SU-DHL-6 (cell line): Measurements from ENCODE around the gene TTC3.

Experiments
- H2AFZ ChIP-seq: fragments of 200-600 bp; sonication (generic); 2 replicates; pipeline ENCODE4 v1.6.1; 2014; ENCODE audit warnings: low read depth, mild to moderate bottlenecking, moderate library complexity, mixed read lengths, antibody characterized with exemption, low read length; ENCODE audit not compliant: severe bottlenecking
- H3F3A ChIP-seq: fragments of 200-600 bp; shearing (Covaris generic); 2 replicates; pipeline ENCODE4 v1.6.0; 2016; ENCODE audit warnings: antibody characterized with exemption, mild to moderate bottlenecking; ENCODE audit not compliant: insufficient read depth
- H3K27ac ChIP-seq: fragments of 200-600 bp; sonication (generic); 2 replicates; pipeline ENCODE4 v1.5.1; 2016; ENCODE audit warnings: low read depth, mild to moderate bottlenecking, low read length, moderate library complexity, mixed read lengths
- H3K27me3 ChIP-seq: fragments of 200-600 bp; sonication (generic), shearing (Covaris generic); 2 replicates; pipeline ENCODE4 v1.6.0; 2014; ENCODE audit warnings: mild to moderate bottlenecking, low read length
- H3K36me3 ChIP-seq: fragments of 200-600 bp; sonication (generic); 2 replicates; pipeline ENCODE4 v1.6.1; 2014; ENCODE audit warnings: mild to moderate bottlenecking, low read length, mixed read lengths
- H3K4me2 ChIP-seq: fragments of 300-600, 200-600 bp; shearing (Covaris generic), sonication (generic); 2 replicates; pipeline ENCODE4 v1.6.0; 2014; ENCODE audit warnings: low read length, low read depth, mild to moderate bottlenecking; ENCODE audit not compliant: poor library complexity, severe bottlenecking
- H3K4me3 ChIP-seq: fragments of 200-600 bp; sonication (generic); 2 replicates; pipeline ENCODE4 v1.5.1; 2014; ENCODE audit warnings: antibody characterized with exemption, low read length, mild to moderate bottlenecking, mixed read lengths; ENCODE audit not compliant: insufficient read depth, poor library complexity, severe bottlenecking
- H3K79me2 ChIP-seq: fragments of 200-600 bp; sonication (generic); 2 replicates; pipeline ENCODE4 v1.6.1; 2014; ENCODE audit warnings: mild to moderate bottlenecking, low read length, moderate library complexity; ENCODE audit not compliant: insufficient read depth
- H3K9ac ChIP-seq: fragments of 200-600 bp; sonication (generic); 2 replicates; pipeline ENCODE4 v1.7.0; 2014; ENCODE audit warnings: mild to moderate bottlenecking, low read length
- H3K9me2 ChIP-seq: fragments of 200-600 bp; sonication (generic); replicated peaks from 2 replicates; pipeline ENCODE4 v1.6.1; 2014; ENCODE audit warnings: low read length; ENCODE audit not compliant: insufficient read depth
- H3K9me3 ChIP-seq: fragments of 200-600 bp; sonication (generic); 2 replicates; pipeline ENCODE4 v1.6.1; 2014; ENCODE audit warnings: low read length, mixed read lengths; ENCODE audit not compliant: insufficient read depth
- H4K20me1 ChIP-seq: fragments of 200-600 bp; sonication (generic); 2 replicates; pipeline ENCODE4 v1.6.1; 2014; ENCODE audit warnings: low read depth, mild to moderate bottlenecking, antibody characterized with exemption, low read length, moderate library complexity, mixed read lengths
- CTCF ChIP-seq: fragments of 200-600 bp; sonication (generic); IDR thresholded peaks from one replicate; pipeline ENCODE4 v1.5.1; 2017; ENCODE audit warnings: antibody characterized with exemption, mild to moderate bottlenecking, low read length, moderate library complexity; ENCODE audit not compliant: insufficient read depth, poor library complexity, severe bottlenecking
- EZH2phosphoT487 ChIP-seq: fragments of 200-600 bp; sonication (generic), shearing (Covaris generic); conservative IDR thresholded peaks from 2 replicates; pipeline ENCODE4 v1.6.1; 2018; ENCODE audit warnings: mild to moderate bottlenecking, antibody characterized with exemption, low read length, moderate library complexity, mixed read lengths

The TTC3 gene

GRCh38 chr21:37074197-37074510 is 1.1 kb downstream of the TTC3 start:
- Histone ChIP-seq H3K4me2 (peak overlapping the region; percentile 60), H3K27ac (no peak overlapping the region), H3K27me3 (no peaks in the 10 kb centered on the region), H3K9me3 (no peaks in the 10 kb centered on the region), H3K79me2 (peaks cover 57% of the 10 kb centered on the region), H2AFZ (peak overlapping the region; percentile 75), H4K20me1 (peaks cover 12% of the 10 kb centered on the region), H3K36me3 (peaks cover 7% of the 10 kb centered on the region; the same call in 1 of the 2 replicates), H3F3A (peaks cover 28% of the 10 kb centered on the region), H3K9ac (peak overlapping the region; percentile 85), H3K4me3 (peak overlapping the region; percentile 64), H3K9me2 (no peaks in the 10 kb centered on the region)
- TF ChIP-seq CTCF, result no peak
- no peak for TF ChIP-seq EZH2phosphoT487

DNA sequence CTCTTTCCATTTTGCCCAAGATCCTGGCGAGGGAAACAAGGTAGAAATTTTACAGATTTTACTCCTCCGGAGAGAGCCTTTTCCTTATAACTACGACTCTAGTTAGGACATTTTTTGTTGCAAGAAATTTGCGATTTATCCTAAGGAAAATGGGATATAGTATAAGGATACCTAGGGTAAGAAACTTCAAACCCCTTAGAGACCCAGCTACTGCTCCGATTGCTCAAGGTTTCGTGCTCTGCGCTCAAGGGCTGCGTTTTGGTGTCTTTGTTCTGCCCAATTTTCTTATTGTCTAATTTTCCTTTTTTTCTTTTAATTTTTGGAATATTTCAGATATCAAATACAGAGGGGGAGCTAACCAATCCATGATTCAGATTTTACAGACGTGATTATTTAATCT is 1.5 kb downstream of the TTC3 start:
- peaks cover 12% of the 10 kb centered on the region for H4K20me1 ChIP-seq
- no peaks in the 10 kb centered on the region for H3K9me3 ChIP-seq
- no peak overlapping the region for H3K27ac ChIP-seq
- no peaks in the 10 kb centered on the region for H3K9me2 ChIP-seq
- H2AFZ ChIP-seq, result no peak overlapping the region
- peak overlapping the region; percentile 85 for H3K9ac ChIP-seq
- TF ChIP-seq EZH2phosphoT487 (no peak), CTCF (no peak)
- H3K79me2 ChIP-seq, result peaks cover 61% of the 10 kb centered on the region
- no peaks in the 10 kb centered on the region for H3K27me3 ChIP-seq
- peaks cover 7% of the 10 kb centered on the region; the same call in 1 of the 2 replicates for H3K36me3 ChIP-seq
- H3F3A ChIP-seq, result peaks cover 29% of the 10 kb centered on the region
- H3K4me3 ChIP-seq, result peak overlapping the region; percentile 64
- peak overlapping the region; percentile 60 for H3K4me2 ChIP-seq

- no peaks in the 10 kb centered on the region for H3K9me2 ChIP-seq
- H3K4me2 ChIP-seq, result peak overlapping the region; percentile 60
- peaks cover 12% of the 10 kb centered on the region for H4K20me1 ChIP-seq
- no peak overlapping the region for H2AFZ ChIP-seq
- no peaks in the 10 kb centered on the region for H3K9me3 ChIP-seq
- no peaks in the 10 kb centered on the region for H3K27me3 ChIP-seq
- no peak overlapping the region for H3K27ac ChIP-seq
- H3K9ac ChIP-seq, result no peak overlapping the region
- peaks cover 69% of the 10 kb centered on the region for H3K79me2 ChIP-seq
- H3F3A ChIP-seq, result peaks cover 29% of the 10 kb centered on the region
- no peak overlapping the region for H3K4me3 ChIP-seq
- peaks cover 7% of the 10 kb centered on the region; the same call in 1 of the 2 replicates for H3K36me3 ChIP-seq
- TF ChIP-seq CTCF (no peak), EZH2phosphoT487 (no peak)
Measured at GRCh38 chr21:37075214-37075770, 2.2 kb downstream of the TTC3 start.
